HepG2 (cell line): Measurements from ENCODE around the gene P2RY6.

ENCODE experiments used
- CEBPZ ChIP-seq: IDR thresholded peaks from 2 replicates; pipeline ENCODE4 v1.6.1; 2012; ENCODE audit warnings: low read length, improper control_type of control experiment
- SUZ12 ChIP-seq: fragments of 150-350 bp; IDR thresholded peaks from 2 replicates; pipeline ENCODE4 v1.6.1; 2014; ENCODE audit warnings: low read depth, low read length
- TF ChIP-seq, protein P1 (sequence below): sonication (generic); formaldehyde crosslinking; IDR thresholded peaks from 2 replicates; pipeline ENCODE4 v1.5.0; 2020; ENCODE audit warnings: mild to moderate bottlenecking, missing genetic modification reagents, moderate library complexity
- TF ChIP-seq, protein P2 (sequence below): sonication (generic); formaldehyde crosslinking; IDR thresholded peaks from 2 replicates; pipeline ENCODE4 v1.4.0; 2020; ENCODE audit warnings: missing genetic modification reagents

- no peak for TF ChIP-seq CEBPZ
- TF ChIP-seq, protein P1, sequence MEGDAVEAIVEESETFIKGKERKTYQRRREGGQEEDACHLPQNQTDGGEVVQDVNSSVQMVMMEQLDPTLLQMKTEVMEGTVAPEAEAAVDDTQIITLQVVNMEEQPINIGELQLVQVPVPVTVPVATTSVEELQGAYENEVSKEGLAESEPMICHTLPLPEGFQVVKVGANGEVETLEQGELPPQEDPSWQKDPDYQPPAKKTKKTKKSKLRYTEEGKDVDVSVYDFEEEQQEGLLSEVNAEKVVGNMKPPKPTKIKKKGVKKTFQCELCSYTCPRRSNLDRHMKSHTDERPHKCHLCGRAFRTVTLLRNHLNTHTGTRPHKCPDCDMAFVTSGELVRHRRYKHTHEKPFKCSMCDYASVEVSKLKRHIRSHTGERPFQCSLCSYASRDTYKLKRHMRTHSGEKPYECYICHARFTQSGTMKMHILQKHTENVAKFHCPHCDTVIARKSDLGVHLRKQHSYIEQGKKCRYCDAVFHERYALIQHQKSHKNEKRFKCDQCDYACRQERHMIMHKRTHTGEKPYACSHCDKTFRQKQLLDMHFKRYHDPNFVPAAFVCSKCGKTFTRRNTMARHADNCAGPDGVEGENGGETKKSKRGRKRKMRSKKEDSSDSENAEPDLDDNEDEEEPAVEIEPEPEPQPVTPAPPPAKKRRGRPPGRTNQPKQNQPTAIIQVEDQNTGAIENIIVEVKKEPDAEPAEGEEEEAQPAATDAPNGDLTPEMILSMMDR (CRISPR knock-in tag) = no peak
- TF ChIP-seq, protein P2, sequence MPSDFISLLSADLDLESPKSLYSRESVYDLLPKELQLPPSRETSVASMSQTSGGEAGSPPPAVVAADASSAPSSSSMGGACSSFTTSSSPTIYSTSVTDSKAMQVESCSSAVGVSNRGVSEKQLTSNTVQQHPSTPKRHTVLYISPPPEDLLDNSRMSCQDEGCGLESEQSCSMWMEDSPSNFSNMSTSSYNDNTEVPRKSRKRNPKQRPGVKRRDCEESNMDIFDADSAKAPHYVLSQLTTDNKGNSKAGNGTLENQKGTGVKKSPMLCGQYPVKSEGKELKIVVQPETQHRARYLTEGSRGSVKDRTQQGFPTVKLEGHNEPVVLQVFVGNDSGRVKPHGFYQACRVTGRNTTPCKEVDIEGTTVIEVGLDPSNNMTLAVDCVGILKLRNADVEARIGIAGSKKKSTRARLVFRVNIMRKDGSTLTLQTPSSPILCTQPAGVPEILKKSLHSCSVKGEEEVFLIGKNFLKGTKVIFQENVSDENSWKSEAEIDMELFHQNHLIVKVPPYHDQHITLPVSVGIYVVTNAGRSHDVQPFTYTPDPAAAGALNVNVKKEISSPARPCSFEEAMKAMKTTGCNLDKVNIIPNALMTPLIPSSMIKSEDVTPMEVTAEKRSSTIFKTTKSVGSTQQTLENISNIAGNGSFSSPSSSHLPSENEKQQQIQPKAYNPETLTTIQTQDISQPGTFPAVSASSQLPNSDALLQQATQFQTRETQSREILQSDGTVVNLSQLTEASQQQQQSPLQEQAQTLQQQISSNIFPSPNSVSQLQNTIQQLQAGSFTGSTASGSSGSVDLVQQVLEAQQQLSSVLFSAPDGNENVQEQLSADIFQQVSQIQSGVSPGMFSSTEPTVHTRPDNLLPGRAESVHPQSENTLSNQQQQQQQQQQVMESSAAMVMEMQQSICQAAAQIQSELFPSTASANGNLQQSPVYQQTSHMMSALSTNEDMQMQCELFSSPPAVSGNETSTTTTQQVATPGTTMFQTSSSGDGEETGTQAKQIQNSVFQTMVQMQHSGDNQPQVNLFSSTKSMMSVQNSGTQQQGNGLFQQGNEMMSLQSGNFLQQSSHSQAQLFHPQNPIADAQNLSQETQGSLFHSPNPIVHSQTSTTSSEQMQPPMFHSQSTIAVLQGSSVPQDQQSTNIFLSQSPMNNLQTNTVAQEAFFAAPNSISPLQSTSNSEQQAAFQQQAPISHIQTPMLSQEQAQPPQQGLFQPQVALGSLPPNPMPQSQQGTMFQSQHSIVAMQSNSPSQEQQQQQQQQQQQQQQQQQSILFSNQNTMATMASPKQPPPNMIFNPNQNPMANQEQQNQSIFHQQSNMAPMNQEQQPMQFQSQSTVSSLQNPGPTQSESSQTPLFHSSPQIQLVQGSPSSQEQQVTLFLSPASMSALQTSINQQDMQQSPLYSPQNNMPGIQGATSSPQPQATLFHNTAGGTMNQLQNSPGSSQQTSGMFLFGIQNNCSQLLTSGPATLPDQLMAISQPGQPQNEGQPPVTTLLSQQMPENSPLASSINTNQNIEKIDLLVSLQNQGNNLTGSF (CRISPR knock-in tag) = no peak
- no peak for TF ChIP-seq SUZ12
Observed at GRCh38 chr11:73274722-73275380, 2.7 kb downstream of the P2RY6 start.
